ENCODE measurements around the gene GSK3B.

Gene GSK3B

GRCh38 chr3:119871571-119871970 is 222.7 kb downstream of the GSK3B start:
- no peaks in the 10 kb centered on the region for H3K27me3 ChIP-seq
- TF ChIP-seq, protein P1, sequence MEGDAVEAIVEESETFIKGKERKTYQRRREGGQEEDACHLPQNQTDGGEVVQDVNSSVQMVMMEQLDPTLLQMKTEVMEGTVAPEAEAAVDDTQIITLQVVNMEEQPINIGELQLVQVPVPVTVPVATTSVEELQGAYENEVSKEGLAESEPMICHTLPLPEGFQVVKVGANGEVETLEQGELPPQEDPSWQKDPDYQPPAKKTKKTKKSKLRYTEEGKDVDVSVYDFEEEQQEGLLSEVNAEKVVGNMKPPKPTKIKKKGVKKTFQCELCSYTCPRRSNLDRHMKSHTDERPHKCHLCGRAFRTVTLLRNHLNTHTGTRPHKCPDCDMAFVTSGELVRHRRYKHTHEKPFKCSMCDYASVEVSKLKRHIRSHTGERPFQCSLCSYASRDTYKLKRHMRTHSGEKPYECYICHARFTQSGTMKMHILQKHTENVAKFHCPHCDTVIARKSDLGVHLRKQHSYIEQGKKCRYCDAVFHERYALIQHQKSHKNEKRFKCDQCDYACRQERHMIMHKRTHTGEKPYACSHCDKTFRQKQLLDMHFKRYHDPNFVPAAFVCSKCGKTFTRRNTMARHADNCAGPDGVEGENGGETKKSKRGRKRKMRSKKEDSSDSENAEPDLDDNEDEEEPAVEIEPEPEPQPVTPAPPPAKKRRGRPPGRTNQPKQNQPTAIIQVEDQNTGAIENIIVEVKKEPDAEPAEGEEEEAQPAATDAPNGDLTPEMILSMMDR (IDR thresholded peaks at IDR 0.05; ENCODE audit: low read depth, low read length), result no peak

GRCh38 chr3:119870512-119870911 is 223.7 kb downstream of the GSK3B start:
- TF ChIP-seq, protein P1 (IDR thresholded peaks at IDR 0.05; ENCODE audit: low read depth, low read length), result no peak
- no peak overlapping the region for H3K4me3 ChIP-seq (ENCODE audit: low read depth, low read length)
- DNase-seq, result no peak
- no peaks in the 10 kb centered on the region for H3K27me3 ChIP-seq
- H3K36me3 ChIP-seq, result no peaks in the 10 kb centered on the region; the same call in 1 of the 2 replicates
- no peaks in the 10 kb centered on the region for H3K9me3 ChIP-seq
- H3K4me1 ChIP-seq, result no peaks in the 10 kb centered on the region

More at GRCh38 chr3:119871571-119871970, 222.7 kb downstream of the GSK3B start:
- Histone ChIP-seq H3K4me3 (ENCODE audit: low read depth, low read length) (no peak overlapping the region), H3K36me3 (no peaks in the 10 kb centered on the region; the same call in none of the 2 replicates), H3K9me3 (no peaks in the 10 kb centered on the region), H3K4me1 (no peaks in the 10 kb centered on the region)
- no peak for DNase-seq

- Histone ChIP-seq H3K36me3 (peaks cover 14% of the 10 kb centered on the region), H3K27me3 (no peaks in the 10 kb centered on the region), H3K4me1 (no peaks in the 10 kb centered on the region), H3K4me3 (ENCODE audit: low read depth, low read length) (no peak overlapping the region), H3K9me3 (no peaks in the 10 kb centered on the region)
- TF ChIP-seq, protein P1 (IDR thresholded peaks at IDR 0.05; ENCODE audit: low read depth, low read length), result no peak
- no peak for DNase-seq
These were observed 229.8 kb downstream of the GSK3B start for GRCh38 chr3:119864476-119864875.

GRCh38 chr3:119862616-119863015 is 231.6 kb downstream of the GSK3B start:
- Histone ChIP-seq H3K4me3 (ENCODE audit: low read depth, low read length) (no peak overlapping the region), H3K36me3 (peaks cover 22% of the 10 kb centered on the region), H3K9me3 (no peaks in the 10 kb centered on the region; the same call in 1 of the 2 replicates), H3K4me1 (no peaks in the 10 kb centered on the region), H3K27me3 (no peaks in the 10 kb centered on the region)
- no peak for DNase-seq
- TF ChIP-seq, protein P1 (IDR thresholded peaks at IDR 0.05; ENCODE audit: low read depth, low read length), result no peak

DNA sequence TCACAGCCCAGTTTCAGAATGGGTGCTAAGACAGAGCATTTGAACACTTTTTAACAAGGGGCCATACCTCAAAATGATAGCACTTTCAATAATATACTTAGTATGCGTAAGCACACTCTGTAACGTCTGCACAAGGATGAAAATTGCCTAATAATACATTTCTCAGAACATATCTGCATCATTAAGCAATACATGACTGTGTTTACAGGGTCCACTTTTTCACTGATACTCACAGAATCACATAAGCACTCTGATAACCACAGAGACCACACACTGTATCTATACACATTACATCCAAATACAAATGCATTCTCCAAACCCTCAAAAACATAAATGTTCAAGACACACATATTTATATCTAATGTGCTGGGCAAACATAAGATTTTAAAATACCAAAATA is 232.6 kb downstream of the GSK3B start:
- H3K36me3 ChIP-seq, result peaks cover 30% of the 10 kb centered on the region
- no peaks in the 10 kb centered on the region; the same call in 1 of the 2 replicates for H3K9me3 ChIP-seq
- H3K4me3 ChIP-seq (ENCODE audit: low read depth, low read length), result no peak overlapping the region
- TF ChIP-seq, protein P1 (IDR thresholded peaks at IDR 0.05; ENCODE audit: low read depth, low read length), result no peak
- H3K4me1 ChIP-seq, result no peaks in the 10 kb centered on the region
- H3K27me3 ChIP-seq, result no peaks in the 10 kb centered on the region
- DNase-seq, result no peak

DNA sequence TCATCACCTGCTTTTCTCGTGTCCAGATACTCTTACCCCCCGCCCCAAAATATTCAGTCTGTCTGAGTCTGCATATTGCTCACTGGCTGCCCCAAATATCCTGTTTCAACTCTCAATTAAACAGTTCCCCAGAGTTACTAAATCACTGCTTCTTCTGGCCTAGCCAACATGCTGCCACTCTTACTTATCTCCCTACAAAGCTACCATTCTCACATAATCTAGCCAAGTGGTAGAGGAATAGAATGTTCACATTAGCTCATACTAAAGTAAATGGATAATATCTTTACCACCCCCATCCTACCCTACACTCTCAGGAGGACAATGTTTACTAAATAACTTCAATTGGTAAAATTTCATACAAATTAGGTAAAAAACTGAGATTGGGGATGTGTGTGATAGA is 234.5 kb downstream of the GSK3B start:
- no peaks in the 10 kb centered on the region; the same call in none of the 2 replicates for H3K9me3 ChIP-seq
- no peaks in the 10 kb centered on the region for H3K4me1 ChIP-seq
- no peak overlapping the region for H3K4me3 ChIP-seq (ENCODE audit: low read depth, low read length)
- H3K36me3 ChIP-seq, result peaks cover 34% of the 10 kb centered on the region
- no peaks in the 10 kb centered on the region for H3K27me3 ChIP-seq
- DNase-seq, result no peak
- TF ChIP-seq, protein P1 (IDR thresholded peaks at IDR 0.05; ENCODE audit: low read depth, low read length), result no peak

Measured in BE2C (cell line).